K562 (cell line): ENCODE results near the gene ARHGEF4. TPM values are rescaled to one million over a fixed set of nuclear protein-coding genes. Genes with fewer than 3 reads are reported as not detected.
A peak's percentile ranks its signal among the peaks of the same experiment; 100 is the strongest.

Experiments
- CBX5 ChIP-seq: IDR thresholded peaks from 2 replicates; pipeline ENCODE4 v1.6.1; 2014; ENCODE audit warnings: low read depth, borderline replicate concordance
- CXXC5 ChIP-seq: fragments of 250-450 bp; sonication (Bioruptor Pico); IDR thresholded peaks from 2 replicates; pipeline ENCODE4 v1.8.0; 2022; ENCODE audit warnings: inconsistent platforms, mild to moderate bottlenecking, moderate library complexity
- DEAF1 ChIP-seq: fragments of 450-650 bp; formaldehyde crosslinking; IDR thresholded peaks from 2 replicates; pipeline ENCODE4 v1.4.0; 2020; ENCODE audit warnings: mild to moderate bottlenecking, moderate library complexity
- E2F3 ChIP-seq: fragments of 250-450 bp; sonication (Bioruptor Pico); IDR thresholded peaks from 2 replicates; pipeline ENCODE4 v1.4.0; 2020; ENCODE audit warnings: mild to moderate bottlenecking
- GTF3C2 ChIP-seq: IDR thresholded peaks from 3 replicates; pipeline ENCODE4 v1.6.1; 2011; ENCODE audit warnings: borderline replicate concordance, mild to moderate bottlenecking, moderate library complexity; ENCODE audit not compliant: insufficient read length; ENCODE audit errors: extremely low read depth
- HDAC3 ChIP-seq: fragments of 450-650 bp; IDR thresholded peaks from 2 replicates; pipeline ENCODE4 v1.6.1; 2018; ENCODE audit warnings: borderline replicate concordance, mild to moderate bottlenecking, moderate library complexity; ENCODE audit not compliant: partially characterized antibody
- KDM4B ChIP-seq, 2 experiments: fragments of 450-650 bp in 1 of 2; sonication (generic) in 1 of 2; IDR thresholded peaks; 2 replicates each; pipeline ENCODE4 v1.6.1; 2016 to 2017; ENCODE audit warnings: borderline replicate concordance in 2 of 2, antibody characterized with exemption in 1 of 2, low read depth in 1 of 2, mild to moderate bottlenecking in 1 of 2
- KLF6 ChIP-seq: fragments of 250-450 bp; sonication (Bioruptor Pico); IDR thresholded peaks from 2 replicates; pipeline ENCODE4 v1.4.0; 2020; ENCODE audit warnings: mild to moderate bottlenecking, moderate library complexity, borderline replicate concordance
- RBM25 ChIP-seq: fragments of 200-400 bp; formaldehyde crosslinking; IDR thresholded peaks from 2 replicates; pipeline ENCODE4 v1.6.1; 2018; ENCODE audit warnings: low read length, low read depth, moderate library complexity; ENCODE audit not compliant: severe bottlenecking
- SMAD3 ChIP-seq: fragments of 450-650 bp; formaldehyde crosslinking; conservative IDR thresholded peaks from 2 replicates; pipeline ENCODE4 v1.4.0; 2020; ENCODE audit warnings: mild to moderate bottlenecking
- SMARCC2 ChIP-seq: fragments of 450-650 bp; IDR thresholded peaks from 2 replicates; pipeline ENCODE4 v1.6.1; 2017; ENCODE audit warnings: antibody characterized with exemption, moderate library complexity, mild to moderate bottlenecking, low read depth
- TRIM28 ChIP-seq: fragments of 450-650 bp; IDR thresholded peaks from 2 replicates; pipeline ENCODE4 v1.6.1; 2017
- ZBTB49 ChIP-seq: sonication (generic); formaldehyde crosslinking; IDR thresholded peaks from 2 replicates; pipeline ENCODE4 v1.8.0; 2022; ENCODE audit warnings: missing genetic modification reagents, mild to moderate bottlenecking, borderline replicate concordance
- ZNF165 ChIP-seq: fragments of 250-450 bp; sonication (Bioruptor Pico); IDR thresholded peaks from 2 replicates; pipeline ENCODE4 v1.4.0; 2020; ENCODE audit warnings: borderline replicate concordance
- ZNF398 ChIP-seq: fragments of 250-450 bp; sonication (Bioruptor Pico); IDR thresholded peaks from 2 replicates; pipeline ENCODE4 v1.8.0; 2021; ENCODE audit warnings: moderate library complexity, mild to moderate bottlenecking, inconsistent platforms
- ZNF431 ChIP-seq: sonication (generic); formaldehyde crosslinking; IDR thresholded peaks from 2 replicates; pipeline ENCODE4 v1.8.0; 2022; ENCODE audit warnings: mild to moderate bottlenecking, missing genetic modification reagents
- ZNF780A ChIP-seq: fragments of 250-450 bp; sonication (Bioruptor Pico); IDR thresholded peaks from 2 replicates; pipeline ENCODE4 v1.5.0; 2021; ENCODE audit warnings: mild to moderate bottlenecking
- polyA plus RNA-seq, 8 experiments: library from polyadenylated mRNA; depleted of rRNA in 4 of 8; stranded (reverse) in 5 of 8; unstranded in 3 of 8; fragments of >200 nt; fragmentation: Nextera tagmentation in 2 of 8; fragmentation: Illumina TruSeq in 1 of 8; extraction: Ambion mirVana in 2 of 8; extraction: Trizol in 1 of 8; gene quantifications; 2 replicates each; pipeline versions ENCODE4 v1.2.1 to v1.2.3, GENCODE V29; 2011 to 2014; ENCODE audit warnings: inconsistent platforms in 1 of 8, missing spikeins in 1 of 8
- total RNA-seq, 7 experiments: library from RNA; depleted of rRNA in 6 of 7; stranded (reverse); fragments of >200 nt in 6 of 7; fragmentation: Illumina TruSeq in 2 of 7; extraction: Trizol in 2 of 7; gene quantifications; 2 replicates each; pipeline versions ENCODE4 v1.2.1 to v1.2.3, GENCODE V29; 2011 to 2021; ENCODE audit warnings: low replicate concordance in 1 of 7

Gene ARHGEF4
- total and polyA plus RNA-seq, 9 of the 15 experiments (the other 6 are each of a cell fraction or from before 2014, with no cell fraction given), result not detected

- TF ChIP-seq DEAF1, result peak; percentile 67
- TF ChIP-seq E2F3 (CRISPR knock-in tag), result no peak
- TF ChIP-seq ZNF165 (CRISPR knock-in tag), result no peak
- TF ChIP-seq ZNF398 (CRISPR knock-in tag), result no peak
- TF ChIP-seq ZNF431 (CRISPR knock-in tag), result 0 out of 2 replicates have a peak, but pooled peaks have one; percentile 31
- no peak for TF ChIP-seq SMARCC2
- no peak for TF ChIP-seq ZNF780A
- TF ChIP-seq KLF6 (CRISPR knock-in tag), result no peak
- TF ChIP-seq SMAD3 (CRISPR knock-in tag), result no peak
- no peak for TF ChIP-seq CBX5
- no peak for TF ChIP-seq HDAC3
- TF ChIP-seq KDM4B (IDR thresholded peaks at IDR 0.05; ENCODE audit: borderline replicate concordance in 2 of 2, low read depth in 1 of 2), result peak in 1 of 2 experiments; percentile 25; a peak in 1 of 4 replicates
- peak; percentile 18 for TF ChIP-seq RBM25
- TF ChIP-seq GTF3C2, result no peak
- no peak for TF ChIP-seq TRIM28
- TF ChIP-seq CXXC5 (CRISPR knock-in tag), result peak; percentile 74; the same call in 1 of the 2 replicates
- TF ChIP-seq ZBTB49, result no peak
These were observed 39.0 kb upstream of the ARHGEF4 start (continued) for GRCh38 chr2:130797493-130798435.
